ENCODE results near the gene RAB41. TPM values are rescaled to one million over a fixed set of nuclear protein-coding genes. Genes with fewer than 3 reads are reported as not detected.

Gene RAB41
- total and polyA plus RNA-seq, 2 donors (not counting 3 experiments of a cell fraction or from before 2014, with no cell fraction given): not detected

- Histone ChIP-seq H4K20me1 (replicated peaks; ENCODE audit: control insufficient read depth, extremely low read depth, insufficient read depth, low read length) (no peaks in the 10 kb centered on the region), H2AFZ (ENCODE audit: low read depth, low read length) (peak overlapping the region; percentile 91), H3K9me1 (replicated peaks; ENCODE audit: control insufficient read depth, extremely low read depth, insufficient read depth, low read length) (no peaks in the 10 kb centered on the region), H3K27me3 (ENCODE audit: control insufficient read depth in 2 of 2, insufficient read depth in 2 of 2, low read length in 2 of 2) (no peaks in the 10 kb centered on the region), H3K79me2 (ENCODE audit: control insufficient read depth, insufficient read depth, low read length) (peaks cover 40% of the 10 kb centered on the region), H3K27ac (ENCODE audit: insufficient read depth, low read depth, low read length) (peak overlapping the region; percentile 66), H3K36me3 (ENCODE audit: control insufficient read depth in 2 of 2, extremely low read depth in 1 of 2, insufficient read depth in 2 of 2, low read length in 2 of 2) (no peaks in the 10 kb centered on the region), H3K4me3 (replicated peaks in 1 of 3; ENCODE audit: insufficient read depth in 1 of 3, low read depth in 1 of 3, low read length in 3 of 3) (peak overlapping the region; percentile 70 to 86 (median 84)), H3K9me3 (replicated peaks; ENCODE audit: control insufficient read depth, insufficient read depth, low read length) (no peaks in the 10 kb centered on the region), H3K9ac (replicated peaks; ENCODE audit: extremely low read depth, insufficient read depth, low read length) (peak overlapping the region; percentile 67), H3K4me1 (ENCODE audit: control insufficient read depth, extremely low read depth, insufficient read depth, low read length) (peaks cover 18% of the 10 kb centered on the region), H3K4me2 (ENCODE audit: insufficient read depth, low read length) (peak overlapping the region; percentile 78)
- DNase-seq (ENCODE audit: low read depth, low spot score): no peak
- CTCF ChIA-PET: interaction anchor here (0.6 to 1.0 kb wide), 4 partner anchors 8 to 156 kb away, joined by 3 to 6 read pairs (median 4); partner anchors contain the start of gene IGBP1
- TF ChIP-seq MAX (IDR thresholded peaks at IDR 0.05; ENCODE audit: insufficient read depth, insufficient read length) (no peak), GATA2 (IDR thresholded peaks at IDR 0.05; ENCODE audit: insufficient read depth, insufficient read length, low read depth, low read length) (no peak)
- FAIRE-seq: no peak
- POLR2A ChIA-PET: no interaction called here
- dilution Hi-C loops (cut with MboI; ENCODE audit: extremely low pct_ligation_motif_present, low sequenced_read_pairs) (no loop called here), intact Hi-C loops (cut with micrococcal nuclease) (loop anchor here (1.0 kb wide), 1 partner anchor 156 kb away; the partner anchor contains the start of gene IGBP1)
- TSS peak; percentile 60 for BruUV-seq (replicated peaks)
Measured at GRCh38 chrX:70289168-70289792, 7.3 kb downstream of the RAB41 start.

- H3K36me3 ChIP-seq (ENCODE audit: control insufficient read depth in 2 of 2, extremely low read depth in 1 of 2, insufficient read depth in 2 of 2, low read length in 2 of 2): no peaks in the 10 kb centered on the region
- dilution Hi-C loops (cut with MboI; ENCODE audit: extremely low pct_ligation_motif_present, low sequenced_read_pairs): no loop called here
- H3K9me3 ChIP-seq (replicated peaks; ENCODE audit: control insufficient read depth, insufficient read depth, low read length): no peaks in the 10 kb centered on the region
- H3K9me1 ChIP-seq (replicated peaks; ENCODE audit: control insufficient read depth, extremely low read depth, insufficient read depth, low read length): no peaks in the 10 kb centered on the region
- FAIRE-seq (peak; percentile 89), DNase-seq (ENCODE audit: low read depth, low spot score) (peak; percentile 83)
- peaks cover 18% of the 10 kb centered on the region for H3K4me1 ChIP-seq (ENCODE audit: control insufficient read depth, extremely low read depth, insufficient read depth, low read length)
- peaks cover 46% of the 10 kb centered on the region for H3K79me2 ChIP-seq (ENCODE audit: control insufficient read depth, insufficient read depth, low read length)
- peak within 1 kb of the TSS; percentile 66 for H3K27ac ChIP-seq (ENCODE audit: insufficient read depth, low read depth, low read length)
- POLR2A ChIA-PET: no interaction called here
- no peaks in the 10 kb centered on the region for H3K27me3 ChIP-seq (ENCODE audit: control insufficient read depth in 2 of 2, insufficient read depth in 2 of 2, low read length in 2 of 2)
- peak within 1 kb of the TSS; percentile 91 for H2AFZ ChIP-seq (ENCODE audit: low read depth, low read length)
- H3K9ac ChIP-seq (replicated peaks; ENCODE audit: extremely low read depth, insufficient read depth, low read length): peak within 1 kb of the TSS; percentile 67
- peak; percentile 71 for TF ChIP-seq POLR2A (IDR thresholded peaks at IDR 0.05; ENCODE audit: low read depth, low read length)
- TF ChIP-seq EZH2 (IDR thresholded peaks at IDR 0.05; ENCODE audit: borderline replicate concordance, low read depth, low read length, severe bottlenecking): no peak
- peak; percentile 68 for TF ChIP-seq POLR2AphosphoS5 (IDR thresholded peaks at IDR 0.05; ENCODE audit: insufficient read depth, low read depth, low read length)
- no peaks in the 10 kb centered on the region for H4K20me1 ChIP-seq (replicated peaks; ENCODE audit: control insufficient read depth, extremely low read depth, insufficient read depth, low read length)
- H3K4me2 ChIP-seq (ENCODE audit: insufficient read depth, low read length): peak within 1 kb of the TSS; percentile 96
- intact Hi-C loops (cut with micrococcal nuclease): loop anchor here (1.0 to 10.0 kb wide), 2 partner anchors 105 to 157 kb away; partner anchors contain the start of gene IGBP1
- CTCF ChIA-PET: interaction anchor here (0.9 to 1.1 kb wide), 4 partner anchors 8 to 157 kb away, joined by 3 to 6 read pairs (median 5); partner anchors contain the start of gene IGBP1
- BruUV-seq (replicated peaks): TSS peak; percentile 62
- peak within 1 kb of the TSS; percentile 70 to 86 (median 84) for H3K4me3 ChIP-seq (replicated peaks in 1 of 3; ENCODE audit: insufficient read depth in 1 of 3, low read depth in 1 of 3, low read length in 3 of 3)
Measured at GRCh38 chrX:70289793-70290770, 8.1 kb downstream of the RAB41 start, which contains the start of the genes KIF4A and PDZD11. KIF4A (plus strand) TSS chrX:70290104; CDS start chrX:70290459, 355 bp downstream. PDZD11 (minus strand) TSS chrX:70289927; CDS start chrX:70289341, 586 bp downstream.
